GM18868 (cell line): ENCODE results near the gene KDM5C.

Experiments used
- ATAC-seq: cut with Tn5 transposase; IDR thresholded peaks from one replicate; pipeline ENCODE4 v1.9.1; 2021; ENCODE audit warnings: mild to moderate bottlenecking, moderate library complexity; ENCODE audit not compliant: unreplicated experiment

Gene KDM5C

GRCh38 chrX:53251307-53251706, 26.3 kb upstream of the KDM5C start:
- no peak for ATAC-seq

GRCh38 chrX:53250556-53250955, 25.5 kb upstream of the KDM5C start:
- ATAC-seq: no peak

- ATAC-seq: no peak
Observed at GRCh38 chrX:53249408-53250042, 24.5 kb upstream of the KDM5C start.

- no peak for ATAC-seq
Observed at GRCh38 chrX:53247928-53248327, 22.9 kb upstream of the KDM5C start.

- no peak for ATAC-seq
Observed at GRCh38 chrX:53246231-53246630, 21.2 kb upstream of the KDM5C start.

- no peak for ATAC-seq
Observed at GRCh38 chrX:53244610-53245009, 19.6 kb upstream of the KDM5C start.

GRCh38 chrX:53242310-53242709, 17.3 kb upstream of the KDM5C start:
- ATAC-seq: no peak

- no peak for ATAC-seq
Observed at GRCh38 chrX:53241558-53241957, 16.6 kb upstream of the KDM5C start.

- ATAC-seq: no peak
Observed at GRCh38 chrX:53239474-53239873, 14.5 kb upstream of the KDM5C start.

- no peak for ATAC-seq
Observed at GRCh38 chrX:53237056-53237455, 12.0 kb upstream of the KDM5C start.

- ATAC-seq: no peak
Observed at GRCh38 chrX:53236025-53236679, 11.1 kb upstream of the KDM5C start.

GRCh38 chrX:53235566-53235965, 10.6 kb upstream of the KDM5C start:
- ATAC-seq: no peak

- no peak for ATAC-seq
Observed at GRCh38 chrX:53234484-53234883, 9.5 kb upstream of the KDM5C start.

- ATAC-seq: no peak
Observed at GRCh38 chrX:53233536-53233935, 8.5 kb upstream of the KDM5C start.

- no peak for ATAC-seq
Observed at GRCh38 chrX:53230116-53230515, 5.1 kb upstream of the KDM5C start.

- no peak for ATAC-seq
Observed at GRCh38 chrX:53227224-53227765, 2.3 kb upstream of the KDM5C start.

GRCh38 chrX:53223955-53224859, 800 bp downstream of the KDM5C start:
- no peak for ATAC-seq

- ATAC-seq: no peak
Observed at GRCh38 chrX:53223068-53223693, 1.8 kb downstream of the KDM5C start.

GRCh38 chrX:53211391-53211978, 13.5 kb downstream of the KDM5C start:
- ATAC-seq: no peak

- no peak for ATAC-seq
Observed at GRCh38 chrX:53196678-53197077, 28.3 kb downstream of the KDM5C start.

- no peak for ATAC-seq
Observed at GRCh38 chrX:53195401-53195800, 29.6 kb downstream of the KDM5C start.
